Chondrocyte (in vitro differentiated cells): Measurements from ENCODE around the gene C5orf46. TPM values are rescaled to one million over a fixed set of nuclear protein-coding genes. Genes with fewer than 3 reads are reported as not detected.

Experiments used
- DNase-seq: peaks from one replicate; pipeline ENCODE4 v3.0.0; 2021; ENCODE audit warnings: mixed read lengths, low spot score
- H3K27ac Mint-ChIP-seq: one replicate; pipeline ENCODE4 v1.8.0; 2021; ENCODE audit warnings: mild to moderate bottlenecking, moderate library complexity, mixed read lengths; ENCODE audit not compliant: unreplicated experiment
- H3K27me3 Mint-ChIP-seq: 2 replicates; pipeline ENCODE4 v1.8.0; 2021; ENCODE audit warnings: low read depth, mixed read lengths
- H3K36me3 Mint-ChIP-seq: 2 replicates; pipeline ENCODE4 v1.8.0; 2021; ENCODE audit warnings: low read depth, mixed read lengths
- H3K4me1 Mint-ChIP-seq: 2 replicates; pipeline ENCODE4 v1.8.0; 2021; ENCODE audit warnings: low read depth, mild to moderate bottlenecking, mixed read lengths
- H3K4me3 Mint-ChIP-seq: one replicate; pipeline ENCODE4 v1.8.0; 2021; ENCODE audit warnings: mild to moderate bottlenecking, moderate library complexity, mixed read lengths; ENCODE audit not compliant: unreplicated experiment
- H3K9me3 Mint-ChIP-seq: 2 replicates; pipeline ENCODE4 v1.8.0; 2021; ENCODE audit warnings: low read depth, mixed read lengths
- CTCF ChIP-seq: fragments of 200-600 bp; sonication (generic); IDR thresholded peaks from 2 replicates; pipeline ENCODE4 v1.5.0; 2021; ENCODE audit warnings: antibody characterized with exemption, mild to moderate bottlenecking, moderate library complexity
- total RNA-seq: library from RNA; stranded (reverse); gene quantifications from 3 replicates; pipeline ENCODE4 v1.2.1, GENCODE V29; 2021

Gene C5orf46
- total RNA-seq, 1 donor from 2014 or later, result 7.8 TPM

- Mint-ChIP-seq H3K27me3 (peaks cover 39% of the 10 kb centered on the region), H3K27ac (no peak overlapping the region), H3K4me3 (no peak overlapping the region), H3K9me3 (no peaks in the 10 kb centered on the region), H3K36me3 (no peaks in the 10 kb centered on the region), H3K4me1 (no peaks in the 10 kb centered on the region)
- no peak for TF ChIP-seq CTCF
- DNase-seq, result no peak
Observed at GRCh38 chr5:147842869-147843268, 63.5 kb downstream of the C5orf46 start.

Other genes starting within 250 kb of the C5orf46 start
- 5.4 to 13.2 TPM (median 7.1 TPM) in 3 replicates for gene JAKMIP2, start 123.8 kb downstream of the C5orf46 start, total RNA-seq
- gene SPINK1, start 74.9 kb downstream of the C5orf46 start, total RNA-seq, result not detected in 3 replicates
- not detected in 3 replicates for gene SCGB3A2, start 27.8 kb downstream of the C5orf46 start, total RNA-seq
- gene SPINK5, start 157.4 kb upstream of the C5orf46 start, total RNA-seq, result 2.0 to 3.2 TPM (median 2.4 TPM) in 3 replicates